Subcutaneous abdominal adipose tissue (tissue), 5 donors: ENCODE measurements around the gene SEC14L3.

ENCODE experiments used
- H3K27ac ChIP-seq: one replicate; pipeline ENCODE4 v1.7.0; 2013; ENCODE audit warnings: low read depth, mild to moderate bottlenecking, inconsistent platforms, low read length, moderate library complexity
- H3K27me3 ChIP-seq, 5 donors: one replicate each; pipeline ENCODE4 v1.7.0; 2013; ENCODE audit warnings: low read length in 5 of 5, inconsistent platforms in 1 of 5; ENCODE audit not compliant: control insufficient read depth in 5 of 5, insufficient read depth in 4 of 5
- H3K36me3 ChIP-seq, 5 donors: one replicate each; pipeline ENCODE4 v1.7.0; 2013; ENCODE audit warnings: low read length in 5 of 5; ENCODE audit not compliant: control insufficient read depth in 5 of 5, insufficient read depth in 5 of 5
- H3K4me1 ChIP-seq, 5 donors: one replicate each; pipeline ENCODE4 v1.7.0; 2013; ENCODE audit warnings: low read length in 5 of 5, mild to moderate bottlenecking in 3 of 5, moderate library complexity in 1 of 5; ENCODE audit not compliant: control insufficient read depth in 5 of 5, insufficient read depth in 5 of 5
- H3K4me3 ChIP-seq, 5 donors: one replicate each; pipeline ENCODE4 v1.7.0; 2013; ENCODE audit warnings: low read length in 5 of 5, low read depth in 1 of 5
- H3K9ac ChIP-seq, 5 donors: one replicate each; pipeline ENCODE4 v1.7.0; 2013; ENCODE audit warnings: low read length in 5 of 5, mild to moderate bottlenecking in 4 of 5, moderate library complexity in 3 of 5
- H3K9me3 ChIP-seq, 5 donors: one replicate each; pipeline ENCODE4 v1.7.0; 2013; ENCODE audit warnings: low read length in 5 of 5; ENCODE audit not compliant: control insufficient read depth in 5 of 5
- donor health status: healthy.
- donor health status: healthy.
- donor health status: healthy.
- donor health status: healthy.
- donor health status: healthy.

The SEC14L3 gene

DNA sequence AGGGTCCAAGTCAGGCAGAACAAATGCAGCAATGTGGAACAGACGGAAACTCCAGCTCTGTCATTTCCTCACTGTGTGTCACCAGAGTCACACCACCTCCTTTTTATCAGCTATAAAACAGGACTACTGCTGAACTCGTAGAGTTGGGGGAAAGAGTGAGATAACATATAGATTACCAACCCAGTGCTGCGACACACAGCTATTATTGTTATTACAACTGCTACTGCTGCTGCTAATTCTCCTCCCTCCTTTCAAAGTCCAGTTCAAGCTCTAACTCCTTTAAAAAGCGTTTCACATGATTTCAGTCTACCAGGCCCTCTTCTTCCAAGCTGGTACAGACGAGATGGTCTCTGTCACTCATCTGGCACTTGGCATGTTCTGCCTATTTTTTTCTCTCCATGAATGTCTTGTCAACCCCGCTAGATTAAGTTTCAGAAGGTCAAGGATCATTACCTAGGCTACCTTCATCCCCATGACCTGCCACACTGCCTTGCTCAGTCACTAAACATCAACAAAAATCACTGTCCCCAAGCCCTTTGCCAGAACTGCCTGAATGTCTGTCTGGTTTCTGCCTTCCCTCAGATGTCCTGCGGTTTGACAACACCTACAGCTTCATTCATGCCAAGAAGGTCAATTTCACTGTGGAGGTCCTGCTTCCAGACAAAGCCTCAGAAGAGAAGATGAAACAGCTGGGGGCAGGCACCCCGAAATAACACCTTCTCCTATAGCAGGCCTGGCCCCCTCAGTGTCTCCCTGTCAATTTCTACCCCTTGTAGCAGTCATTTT is 49.9 kb downstream of the SEC14L3 start:
- Histone ChIP-seq H3K27ac (peak overlapping the region; percentile 96), H3K4me1 (peaks cover 23 to 50% (median 46%) of the 10 kb centered on the region in 5 donors), H3K9ac (peak overlapping the region in 4 of 5 donors; percentile 10 to 93 (median 64)), H3K4me3 (peak overlapping the region in 1 of 5 donors; percentile 83), H3K36me3 (peaks cover 3 to 25% (median 14%) of the 10 kb centered on the region in 5 donors), H3K9me3 (no peaks in the 10 kb centered on the region), H3K27me3 (no peaks in the 10 kb centered on the region)

DNA sequence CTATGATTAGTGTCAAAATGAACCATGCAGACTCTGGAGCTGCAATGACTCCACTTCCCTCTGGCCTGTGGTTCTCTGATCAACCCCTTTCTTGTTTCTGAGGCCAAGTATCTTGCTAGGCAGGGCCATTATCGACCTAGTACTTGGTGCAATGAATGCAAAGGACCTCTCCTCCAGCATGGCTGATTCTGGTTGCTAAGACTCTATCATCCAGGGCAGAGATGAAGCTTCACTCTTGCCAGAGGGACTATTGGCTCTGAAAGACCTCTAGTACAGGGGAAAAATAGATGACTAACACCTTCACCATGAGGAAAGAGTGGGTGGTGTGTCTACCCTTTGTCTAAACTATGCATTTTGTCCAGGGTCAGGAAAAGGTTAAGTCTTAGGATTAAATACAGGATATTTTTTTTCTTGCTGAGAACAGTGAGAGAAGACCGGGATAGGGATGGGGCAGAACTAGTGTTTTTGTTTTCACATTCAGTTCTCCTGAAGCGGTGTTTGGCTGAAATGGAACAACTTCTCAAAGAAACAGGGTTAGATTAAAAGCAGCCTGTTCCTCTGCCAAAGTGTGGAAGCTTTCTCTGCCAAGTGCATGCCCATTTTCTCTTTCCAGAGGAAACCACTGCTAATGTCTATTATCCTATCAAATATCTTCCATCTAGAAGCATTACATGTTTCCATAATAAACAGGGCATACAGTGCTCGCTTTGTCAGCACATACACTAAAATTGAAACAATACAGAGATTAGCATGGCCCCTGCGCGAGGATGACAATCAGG is 51.3 kb downstream of the SEC14L3 start:
- Histone ChIP-seq H3K27ac (no peak overlapping the region), H3K9me3 (no peaks in the 10 kb centered on the region), H3K36me3 (peaks cover 3 to 38% (median 24%) of the 10 kb centered on the region in 5 donors), H3K27me3 (no peaks in the 10 kb centered on the region), H3K4me1 (peaks cover 23 to 36% (median 33%) of the 10 kb centered on the region in 5 donors), H3K9ac (no peak overlapping the region), H3K4me3 (no peak overlapping the region)

DNA sequence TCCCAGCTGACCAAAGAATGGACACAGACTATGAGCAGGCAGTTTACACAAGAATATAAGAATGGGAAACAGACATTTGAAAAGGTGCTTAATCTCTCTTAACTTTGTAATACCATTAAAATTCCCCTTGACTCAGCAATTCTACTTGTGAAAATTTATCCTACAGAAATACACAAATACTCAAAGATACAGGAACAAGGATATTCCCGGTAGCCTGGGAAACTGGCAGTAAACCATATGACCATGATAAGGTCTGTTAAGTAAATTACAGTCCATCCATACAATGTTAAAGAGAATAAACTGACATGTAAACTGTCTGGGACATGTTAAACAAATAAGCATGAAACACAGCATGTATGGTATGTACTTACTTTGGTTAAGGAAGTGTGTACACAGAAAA is 55.0 kb downstream of the SEC14L3 start:
- H3K4me1 ChIP-seq = peaks cover 0 to 4% (median 0%) of the 10 kb centered on the region in 5 donors
- no peak overlapping the region for H3K4me3 ChIP-seq
- no peaks in the 10 kb centered on the region for H3K27me3 ChIP-seq
- peaks cover 3 to 42% (median 24%) of the 10 kb centered on the region in 5 donors for H3K36me3 ChIP-seq
- H3K9ac ChIP-seq = no peak overlapping the region
- no peaks in the 10 kb centered on the region for H3K9me3 ChIP-seq
- no peak overlapping the region for H3K27ac ChIP-seq

GRCh38 chr22:30416403-30416802 is 55.4 kb downstream of the SEC14L3 start:
- Histone ChIP-seq H3K27ac (no peak overlapping the region), H3K9ac (no peak overlapping the region), H3K4me3 (no peak overlapping the region), H3K9me3 (no peaks in the 10 kb centered on the region), H3K4me1 (peaks cover 0 to under 1% (median 0%) of the 10 kb centered on the region in 5 donors), H3K36me3 (peaks cover 3 to 42% (median 26%) of the 10 kb centered on the region in 5 donors), H3K27me3 (no peaks in the 10 kb centered on the region)

GRCh38 chr22:30414525-30415047 is 57.2 kb downstream of the SEC14L3 start:
- Histone ChIP-seq H3K4me3 (no peak overlapping the region), H3K9me3 (no peaks in the 10 kb centered on the region), H3K9ac (no peak overlapping the region), H3K27me3 (no peaks in the 10 kb centered on the region), H3K4me1 (no peaks in the 10 kb centered on the region), H3K27ac (no peak overlapping the region), H3K36me3 (peaks cover 0 to 41% (median 24%) of the 10 kb centered on the region in 5 donors)

- H3K27ac ChIP-seq = no peak overlapping the region
- no peaks in the 10 kb centered on the region for H3K4me1 ChIP-seq
- no peaks in the 10 kb centered on the region for H3K9me3 ChIP-seq
- H3K9ac ChIP-seq = no peak overlapping the region
- peaks cover 0 to 38% (median 24%) of the 10 kb centered on the region in 5 donors for H3K36me3 ChIP-seq
- no peaks in the 10 kb centered on the region for H3K27me3 ChIP-seq
- H3K4me3 ChIP-seq = no peak overlapping the region
These were observed 57.9 kb downstream of the SEC14L3 start for GRCh38 chr22:30413745-30414524.

DNA sequence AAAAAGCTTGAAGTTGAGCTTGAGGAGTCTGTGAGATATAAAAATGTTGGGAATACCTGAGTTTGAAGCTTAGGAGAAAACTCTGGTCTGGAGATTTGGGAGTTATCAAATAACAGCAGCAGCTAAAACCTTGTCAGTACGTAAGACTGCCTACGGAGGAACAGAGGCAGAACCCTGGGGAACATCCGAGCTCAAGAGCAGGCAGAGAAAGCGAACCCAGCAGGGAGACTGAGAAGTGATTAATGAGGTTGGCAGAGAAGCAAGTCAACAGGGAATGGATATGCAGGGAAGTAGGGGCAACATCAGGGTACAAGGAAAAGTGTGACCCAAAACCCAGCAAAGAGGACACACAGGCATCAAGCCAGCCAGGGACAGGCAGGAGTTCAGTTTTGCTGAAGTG is 58.8 kb downstream of the SEC14L3 start:
- H3K9me3 ChIP-seq = no peaks in the 10 kb centered on the region
- no peak overlapping the region for H3K9ac ChIP-seq
- peaks cover 0 to 30% (median 23%) of the 10 kb centered on the region in 5 donors for H3K36me3 ChIP-seq
- H3K27me3 ChIP-seq = no peaks in the 10 kb centered on the region
- H3K27ac ChIP-seq = no peak overlapping the region
- H3K4me1 ChIP-seq = no peaks in the 10 kb centered on the region
- H3K4me3 ChIP-seq = no peak overlapping the region

- Histone ChIP-seq H3K27me3 (no peaks in the 10 kb centered on the region), H3K36me3 (peaks cover 0 to 28% (median 17%) of the 10 kb centered on the region in 5 donors), H3K9ac (no peak overlapping the region), H3K27ac (no peak overlapping the region), H3K4me1 (no peaks in the 10 kb centered on the region), H3K4me3 (no peak overlapping the region), H3K9me3 (no peaks in the 10 kb centered on the region)
These were observed 60.0 kb downstream of the SEC14L3 start for GRCh38 chr22:30411780-30412179.
